GM12891 (cell line): Measurements from ENCODE around the gene SETD1B.

Experiments
- POLR2A ChIP-seq: IDR thresholded peaks from 2 replicates; pipeline ENCODE4 v1.6.1; 2011; ENCODE audit warnings: low read depth, low read length, control low read depth
- POLR2AphosphoS5 ChIP-seq: IDR thresholded peaks from 2 replicates; pipeline ENCODE4 v1.6.1; 2011; ENCODE audit warnings: low read depth, low read length, control low read depth
- SPI1 ChIP-seq: IDR thresholded peaks from 2 replicates; pipeline ENCODE4 v1.6.1; 2011; ENCODE audit warnings: low read depth, low read length, control low read depth

DNA sequence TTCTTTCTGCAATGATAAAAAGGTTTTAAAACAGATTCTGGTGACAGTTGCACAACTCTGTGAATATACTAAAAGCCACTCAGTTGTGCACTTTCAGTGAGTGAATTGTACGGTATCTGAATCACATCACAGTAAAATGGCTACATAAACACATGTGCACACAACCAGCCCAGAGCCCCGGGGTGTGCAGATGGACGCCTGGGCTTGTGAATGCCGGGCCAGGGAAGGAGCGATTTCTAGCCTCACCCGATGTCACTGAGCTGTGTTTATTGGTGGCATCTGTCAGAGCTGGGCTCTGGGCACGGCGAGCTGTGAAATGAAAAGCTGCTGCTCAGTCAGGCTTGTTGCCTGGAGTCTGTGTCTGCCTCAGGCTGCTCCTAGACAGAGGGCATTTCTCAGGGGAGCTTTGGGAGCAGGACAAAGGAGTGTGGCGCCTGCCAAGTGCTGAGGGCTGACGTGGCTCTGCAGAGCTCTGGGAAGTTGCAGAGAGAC is 36.2 kb upstream of the SETD1B start:
- TF ChIP-seq POLR2A (no peak), POLR2AphosphoS5 (no peak), SPI1 (no peak)
